Measurements from ENCODE around the gene CEBPG. TPM values are rescaled to one million over a fixed set of nuclear protein-coding genes. Genes with fewer than 3 reads are reported as not detected.

CEBPG gene
- total and polyA plus RNA-seq, 9 of the 15 experiments (the other 6 are each of a cell fraction or from before 2014, with no cell fraction given): 9.5 to 34.9 (median 30.9) TPM

DNA sequence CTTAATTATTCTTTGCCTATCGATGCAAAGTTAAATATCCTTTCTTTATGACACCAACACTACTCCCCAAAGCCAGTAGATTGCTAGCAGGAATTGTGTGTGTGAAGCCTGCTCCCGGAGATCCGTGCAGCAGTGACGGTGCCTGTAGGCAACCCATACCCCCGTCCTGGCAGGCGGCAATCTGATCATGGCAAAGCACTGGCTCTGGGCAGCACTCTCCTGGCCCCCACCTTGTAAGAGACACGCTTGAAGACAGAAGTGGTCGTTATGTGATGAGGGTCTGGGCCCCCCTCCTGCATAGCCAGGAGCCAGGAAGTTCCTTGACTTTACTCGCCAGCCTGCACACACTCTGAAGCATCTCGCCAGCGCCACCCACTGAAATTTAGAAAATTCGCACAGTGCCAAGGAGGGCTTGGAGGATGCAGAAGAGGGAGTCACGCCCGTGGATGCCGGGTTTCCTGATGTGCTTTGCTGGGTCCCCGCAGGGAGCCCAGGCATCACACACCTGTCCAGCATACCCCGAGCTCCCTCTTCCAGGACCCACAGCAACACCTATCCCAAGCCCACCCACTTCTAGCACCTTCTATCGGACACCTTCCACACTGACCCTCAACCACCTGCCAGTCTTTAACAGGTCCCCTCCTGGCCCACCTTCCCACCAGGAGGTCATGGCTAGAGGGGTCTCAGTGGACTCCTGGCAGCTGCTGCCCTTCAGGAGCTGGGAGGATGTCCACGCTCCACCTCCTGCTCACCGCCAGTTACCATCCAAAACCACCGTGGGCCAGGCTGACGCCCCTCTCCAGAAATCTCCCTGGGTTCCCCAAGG is 54.5 kb downstream of the CEBPG start:
- DNase-seq (ENCODE audit: extremely low read depth in 1 of 4, low spot score in 3 of 4): no peak
- Histone ChIP-seq H3K27me3 (ENCODE audit: control insufficient read depth in 2 of 2, insufficient read depth in 2 of 2, low read length in 2 of 2) (peaks cover 3 to 38% of the 10 kb centered on the region in 2 experiments; a peak in 4 of 5 replicates), H3K79me2 (ENCODE audit: control insufficient read depth, insufficient read depth, low read length) (no peaks in the 10 kb centered on the region), H3K9me3 (replicated peaks; ENCODE audit: control insufficient read depth, insufficient read depth, low read depth, low read length) (no peaks in the 10 kb centered on the region), H3K4me3 (no peak overlapping the region), H3K4me1 (replicated peaks in 1 of 2; ENCODE audit: control insufficient read depth in 2 of 2, insufficient read depth in 2 of 2, low read length in 2 of 2) (no peaks in the 10 kb centered on the region), H3K27ac (ENCODE audit: extremely low read depth, low read depth, low read length) (no peak overlapping the region), H3K4me2 (ENCODE audit: insufficient read depth, low read length) (no peak overlapping the region), H3K9me1 (ENCODE audit: control insufficient read depth, insufficient read depth, low read length) (no peaks in the 10 kb centered on the region), H3K36me3 (ENCODE audit: control insufficient read depth, insufficient read depth, low read length) (no peaks in the 10 kb centered on the region), H2AFZ (ENCODE audit: low read depth, low read length) (no peak overlapping the region), H4K20me1 (replicated peaks; ENCODE audit: control insufficient read depth, insufficient read depth, low read length) (peaks cover 11% of the 10 kb centered on the region), H3K9ac (ENCODE audit: insufficient read depth in 1 of 2, low read depth in 2 of 2, low read length in 2 of 2) (no peak overlapping the region)
- no TSS peak for BruUV-seq (replicated peaks)
- ChIA-PET CTCF (ENCODE audit: low intra/inter-chr PET ratio) (interaction anchor here (0.6 to 1.1 kb wide), 2 partner anchors 343 to 346 kb away, joined by 3 read pairs; no protein-coding TSS in a partner anchor), POLR2A (interaction anchor here (0.8 kb wide), 1 partner anchor 482 kb away, joined by 4 read pairs; no protein-coding TSS in a partner anchor)
- WGBS (ENCODE audit: insufficient coverage, low coverage, missing lambda C conversion rate): 7% methylated on average over 18 of the region's 22 CpGs
- intact Hi-C loops (cut with micrococcal nuclease) (no loop called here), in situ Hi-C loops (cut with MboI) (loop anchor here (25.0 kb wide), 1 partner anchor 1284 kb away; no protein-coding TSS in a partner anchor)
- FAIRE-seq: no peak
- TF ChIP-seq EZH2 (IDR thresholded peaks at IDR 0.05; ENCODE audit: borderline replicate concordance, low read depth, low read length) (no peak), L3MBTL2 (IDR thresholded peaks at IDR 0.05) (no peak), TSC22D4 (tag; IDR thresholded peaks at IDR 0.05) (no peak)
- TF ChIP-seq, protein P1, sequence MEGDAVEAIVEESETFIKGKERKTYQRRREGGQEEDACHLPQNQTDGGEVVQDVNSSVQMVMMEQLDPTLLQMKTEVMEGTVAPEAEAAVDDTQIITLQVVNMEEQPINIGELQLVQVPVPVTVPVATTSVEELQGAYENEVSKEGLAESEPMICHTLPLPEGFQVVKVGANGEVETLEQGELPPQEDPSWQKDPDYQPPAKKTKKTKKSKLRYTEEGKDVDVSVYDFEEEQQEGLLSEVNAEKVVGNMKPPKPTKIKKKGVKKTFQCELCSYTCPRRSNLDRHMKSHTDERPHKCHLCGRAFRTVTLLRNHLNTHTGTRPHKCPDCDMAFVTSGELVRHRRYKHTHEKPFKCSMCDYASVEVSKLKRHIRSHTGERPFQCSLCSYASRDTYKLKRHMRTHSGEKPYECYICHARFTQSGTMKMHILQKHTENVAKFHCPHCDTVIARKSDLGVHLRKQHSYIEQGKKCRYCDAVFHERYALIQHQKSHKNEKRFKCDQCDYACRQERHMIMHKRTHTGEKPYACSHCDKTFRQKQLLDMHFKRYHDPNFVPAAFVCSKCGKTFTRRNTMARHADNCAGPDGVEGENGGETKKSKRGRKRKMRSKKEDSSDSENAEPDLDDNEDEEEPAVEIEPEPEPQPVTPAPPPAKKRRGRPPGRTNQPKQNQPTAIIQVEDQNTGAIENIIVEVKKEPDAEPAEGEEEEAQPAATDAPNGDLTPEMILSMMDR (IDR thresholded peaks at IDR 0.05 in 2 of 3, conservative IDR thresholded peaks at IDR 0.05 in 1 of 3; ENCODE audit: insufficient read depth in 2 of 3, low read depth in 1 of 3, low read length in 3 of 3): peak in 1 of 3 experiments; percentile 13; a peak in 1 of 6 replicates
- TF ChIP-seq, protein P2, sequence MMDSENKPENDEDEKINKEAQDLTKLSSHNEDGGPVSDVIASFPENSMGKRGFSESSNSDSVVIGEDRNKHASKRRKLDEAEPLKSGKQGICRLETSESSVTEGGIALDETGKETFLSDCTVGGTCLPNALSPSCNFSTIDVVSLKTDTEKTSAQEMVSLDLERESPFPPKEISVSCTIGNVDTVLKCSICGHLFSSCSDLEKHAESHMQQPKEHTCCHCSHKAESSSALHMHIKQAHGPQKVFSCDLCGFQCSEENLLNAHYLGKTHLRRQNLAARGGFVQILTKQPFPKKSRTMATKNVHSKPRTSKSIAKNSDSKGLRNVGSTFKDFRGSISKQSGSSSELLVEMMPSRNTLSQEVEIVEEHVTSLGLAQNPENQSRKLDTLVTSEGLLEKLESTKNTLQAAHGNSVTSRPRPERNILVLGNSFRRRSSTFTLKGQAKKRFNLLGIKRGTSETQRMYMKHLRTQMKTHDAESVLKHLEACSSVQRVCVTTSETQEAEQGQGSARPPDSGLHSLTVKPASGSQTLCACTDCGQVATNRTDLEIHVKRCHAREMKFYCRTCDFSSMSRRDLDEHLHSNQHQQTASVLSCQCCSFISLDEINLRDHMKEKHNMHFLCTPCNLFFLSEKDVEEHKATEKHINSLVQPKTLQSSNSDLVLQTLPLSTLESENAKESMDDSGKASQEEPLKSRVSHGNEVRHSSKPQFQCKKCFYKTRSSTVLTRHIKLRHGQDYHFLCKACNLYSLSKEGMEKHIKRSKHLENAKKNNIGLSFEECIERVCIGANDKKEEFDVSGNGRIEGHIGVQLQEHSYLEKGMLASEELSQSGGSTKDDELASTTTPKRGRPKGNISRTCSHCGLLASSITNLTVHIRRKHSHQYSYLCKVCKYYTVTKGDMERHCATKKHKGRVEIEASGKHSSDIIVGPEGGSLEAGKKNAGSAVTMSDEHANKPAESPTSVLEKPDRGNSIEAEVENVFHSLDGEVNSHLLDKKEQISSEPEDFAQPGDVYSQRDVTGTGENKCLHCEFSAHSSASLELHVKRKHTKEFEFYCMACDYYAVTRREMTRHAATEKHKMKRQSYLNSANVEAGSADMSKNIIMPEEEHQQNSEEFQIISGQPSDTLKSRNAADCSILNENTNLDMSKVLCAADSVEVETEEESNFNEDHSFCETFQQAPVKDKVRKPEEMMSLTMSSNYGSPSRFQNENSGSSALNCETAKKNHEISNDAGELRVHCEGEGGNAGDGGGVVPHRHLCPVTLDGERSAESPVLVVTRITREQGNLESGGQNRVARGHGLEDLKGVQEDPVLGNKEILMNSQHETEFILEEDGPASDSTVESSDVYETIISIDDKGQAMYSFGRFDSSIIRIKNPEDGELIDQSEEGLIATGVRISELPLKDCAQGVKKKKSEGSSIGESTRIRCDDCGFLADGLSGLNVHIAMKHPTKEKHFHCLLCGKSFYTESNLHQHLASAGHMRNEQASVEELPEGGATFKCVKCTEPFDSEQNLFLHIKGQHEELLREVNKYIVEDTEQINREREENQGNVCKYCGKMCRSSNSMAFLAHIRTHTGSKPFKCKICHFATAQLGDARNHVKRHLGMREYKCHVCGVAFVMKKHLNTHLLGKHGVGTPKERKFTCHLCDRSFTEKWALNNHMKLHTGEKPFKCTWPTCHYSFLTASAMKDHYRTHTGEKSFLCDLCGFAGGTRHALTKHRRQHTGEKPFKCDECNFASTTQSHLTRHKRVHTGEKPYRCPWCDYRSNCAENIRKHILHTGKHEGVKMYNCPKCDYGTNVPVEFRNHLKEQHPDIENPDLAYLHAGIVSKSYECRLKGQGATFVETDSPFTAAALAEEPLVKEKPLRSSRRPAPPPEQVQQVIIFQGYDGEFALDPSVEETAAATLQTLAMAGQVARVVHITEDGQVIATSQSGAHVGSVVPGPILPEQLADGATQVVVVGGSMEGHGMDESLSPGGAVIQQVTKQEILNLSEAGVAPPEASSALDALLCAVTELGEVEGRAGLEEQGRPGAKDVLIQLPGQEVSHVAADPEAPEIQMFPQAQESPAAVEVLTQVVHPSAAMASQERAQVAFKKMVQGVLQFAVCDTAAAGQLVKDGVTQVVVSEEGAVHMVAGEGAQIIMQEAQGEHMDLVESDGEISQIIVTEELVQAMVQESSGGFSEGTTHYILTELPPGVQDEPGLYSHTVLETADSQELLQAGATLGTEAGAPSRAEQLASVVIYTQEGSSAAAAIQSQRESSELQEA (IDR thresholded peaks at IDR 0.05; ENCODE audit: low read depth): no peak
- no peak for ATAC-seq

Data from K562 (cell line).